ENCODE measurements around the gene DHX36. TPM values are rescaled to one million over a fixed set of nuclear protein-coding genes. Genes with fewer than 3 reads are reported as not detected.

Gene DHX36
- total RNA-seq, 2 experiments from 2014 or later: 40.6 to 77.4 TPM

GRCh38 chr3:154290187-154290586 lies 34.1 kb downstream of the DHX36 start:
- Histone ChIP-seq H3K79me2 (ENCODE audit: insufficient read depth, low read depth, low read length) (no peaks in the 10 kb centered on the region), H2AFZ (ENCODE audit: low read length) (no peak overlapping the region), H3K4me3 (ENCODE audit: low read depth, low read length, poor library complexity, severe bottlenecking) (no peak overlapping the region), H3K36me3 (ENCODE audit: insufficient read depth, low read length) (peaks cover 98% of the 10 kb centered on the region), H3K9me3 (ENCODE audit: low read length) (no peaks in the 10 kb centered on the region), H3K4me2 (ENCODE audit: low read length) (no peak overlapping the region), H3K4me1 (ENCODE audit: insufficient read depth, low read length, poor library complexity, severe bottlenecking) (no peaks in the 10 kb centered on the region), H3K27ac (ENCODE audit: low read depth, low read length, poor library complexity, severe bottlenecking) (no peak overlapping the region), H4K20me1 (ENCODE audit: insufficient read depth, low read length) (no peaks in the 10 kb centered on the region), H3K9me2 (ENCODE audit: insufficient read depth, low read length) (no peaks in the 10 kb centered on the region)
- BruUV-seq (replicated peaks): no TSS peak
- no peak for DNase-seq (ENCODE audit: low spot score)
- POLR2A ChIA-PET: no interaction called here
- TF ChIP-seq CTCF (conservative IDR thresholded peaks at IDR 0.05; ENCODE audit: low read length) (no peak), EZH2phosphoT487 (IDR thresholded peaks at IDR 0.05; ENCODE audit: borderline replicate concordance, low read depth, low read length) (no peak)
- intact Hi-C loops (cut with micrococcal nuclease; ENCODE audit: unreplicated experiment): no loop called here
- CTCF ChIA-PET (ENCODE audit: unreplicated experiment): no interaction called here

GRCh38 chr3:154285221-154285620 lies 39.1 kb downstream of the DHX36 start:
- H3K79me2 ChIP-seq (ENCODE audit: insufficient read depth, low read depth, low read length): no peaks in the 10 kb centered on the region
- DNase-seq (ENCODE audit: low spot score): no peak
- H4K20me1 ChIP-seq (ENCODE audit: insufficient read depth, low read length): no peaks in the 10 kb centered on the region
- H3K27ac ChIP-seq (ENCODE audit: low read depth, low read length, poor library complexity, severe bottlenecking): no peak overlapping the region
- no TSS peak for BruUV-seq (replicated peaks)
- peaks cover 98% of the 10 kb centered on the region for H3K36me3 ChIP-seq (ENCODE audit: insufficient read depth, low read length)
- no peak for TF ChIP-seq CTCF (conservative IDR thresholded peaks at IDR 0.05; ENCODE audit: low read length)
- TF ChIP-seq EZH2phosphoT487 (IDR thresholded peaks at IDR 0.05; ENCODE audit: borderline replicate concordance, low read depth, low read length): no peak
- ChIA-PET POLR2A (interaction anchor here (1.2 kb wide), 1 partner anchor 29 kb away, joined by 3 read pairs; no protein-coding TSS in a partner anchor), CTCF (ENCODE audit: unreplicated experiment) (no interaction called here)
- intact Hi-C loops (cut with micrococcal nuclease; ENCODE audit: unreplicated experiment): loop anchor here (10.0 kb wide), 1 partner anchor 1630 kb away; no protein-coding TSS in a partner anchor
- no peaks in the 10 kb centered on the region for H3K9me2 ChIP-seq (ENCODE audit: insufficient read depth, low read length)
- H3K9me3 ChIP-seq (ENCODE audit: low read length): no peaks in the 10 kb centered on the region
- H3K4me2 ChIP-seq (ENCODE audit: low read length): no peak overlapping the region
- no peak overlapping the region for H3K4me3 ChIP-seq (ENCODE audit: low read depth, low read length, poor library complexity, severe bottlenecking)
- H3K4me1 ChIP-seq (ENCODE audit: insufficient read depth, low read length, poor library complexity, severe bottlenecking): no peaks in the 10 kb centered on the region
- H2AFZ ChIP-seq (ENCODE audit: low read length): no peak overlapping the region

GRCh38 chr3:154280161-154280560 lies 44.1 kb downstream of the DHX36 start:
- no peaks in the 10 kb centered on the region for H3K9me2 ChIP-seq (ENCODE audit: insufficient read depth, low read length)
- peaks cover 99% of the 10 kb centered on the region for H3K36me3 ChIP-seq (ENCODE audit: insufficient read depth, low read length)
- DNase-seq (ENCODE audit: low spot score): no peak
- H4K20me1 ChIP-seq (ENCODE audit: insufficient read depth, low read length): no peaks in the 10 kb centered on the region
- H3K9me3 ChIP-seq (ENCODE audit: low read length): no peaks in the 10 kb centered on the region
- no peak overlapping the region for H3K4me3 ChIP-seq (ENCODE audit: low read depth, low read length, poor library complexity, severe bottlenecking)
- no peaks in the 10 kb centered on the region for H3K79me2 ChIP-seq (ENCODE audit: insufficient read depth, low read depth, low read length)
- no peak overlapping the region for H2AFZ ChIP-seq (ENCODE audit: low read length)
- H3K4me1 ChIP-seq (ENCODE audit: insufficient read depth, low read length, poor library complexity, severe bottlenecking): no peaks in the 10 kb centered on the region
- BruUV-seq (replicated peaks): no TSS peak
- no peak overlapping the region for H3K27ac ChIP-seq (ENCODE audit: low read depth, low read length, poor library complexity, severe bottlenecking)
- no peak overlapping the region for H3K4me2 ChIP-seq (ENCODE audit: low read length)
- ChIA-PET POLR2A (interaction anchor here (1.2 to 1.7 kb wide), 5 partner anchors 9 to 34 kb away, joined by 3 to 7 read pairs (median 3); no protein-coding TSS in a partner anchor), CTCF (ENCODE audit: unreplicated experiment) (no interaction called here)
- intact Hi-C loops (cut with micrococcal nuclease; ENCODE audit: unreplicated experiment): loop anchor here (10.0 kb wide), 1 partner anchor 1635 kb away; no protein-coding TSS in a partner anchor
- TF ChIP-seq EZH2phosphoT487 (IDR thresholded peaks at IDR 0.05; ENCODE audit: borderline replicate concordance, low read depth, low read length): no peak
